Measurements from ENCODE around the gene SLC23A2. TPM values are rescaled to one million over a fixed set of nuclear protein-coding genes. Genes with fewer than 3 reads are reported as not detected.

The SLC23A2 gene
- total RNA-seq, 1 donor from 2014 or later, result 27.1 TPM

DNA sequence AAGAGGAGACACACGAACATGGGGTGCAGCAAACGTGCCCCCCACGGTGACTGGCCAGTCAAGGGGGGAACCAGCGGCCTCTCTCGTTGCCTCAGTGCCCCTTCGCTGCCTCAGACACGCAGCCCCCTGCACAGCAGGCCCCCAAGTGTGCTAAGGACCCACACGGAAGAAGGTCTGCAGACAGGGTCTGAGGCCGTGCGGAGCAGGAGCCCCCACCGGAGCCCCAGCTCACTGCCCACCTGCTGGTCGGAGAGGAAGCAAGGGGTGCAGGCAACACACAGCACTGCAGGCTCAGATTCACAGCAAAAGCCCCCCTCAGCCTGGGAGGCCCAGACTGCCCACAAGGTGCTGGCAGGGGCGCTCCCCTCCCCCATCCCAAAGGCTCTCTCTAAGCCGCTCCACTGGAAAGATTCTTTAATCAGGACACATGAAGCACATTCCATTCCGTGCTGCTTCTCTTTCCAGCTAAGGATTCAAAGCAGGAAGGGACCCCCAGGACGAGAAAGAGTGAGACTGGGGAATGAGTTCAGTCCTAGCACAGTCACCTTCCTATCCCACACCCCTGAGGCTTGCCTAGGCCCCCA is 105.1 kb downstream of the SLC23A2 start:
- TF ChIP-seq, protein P1, sequence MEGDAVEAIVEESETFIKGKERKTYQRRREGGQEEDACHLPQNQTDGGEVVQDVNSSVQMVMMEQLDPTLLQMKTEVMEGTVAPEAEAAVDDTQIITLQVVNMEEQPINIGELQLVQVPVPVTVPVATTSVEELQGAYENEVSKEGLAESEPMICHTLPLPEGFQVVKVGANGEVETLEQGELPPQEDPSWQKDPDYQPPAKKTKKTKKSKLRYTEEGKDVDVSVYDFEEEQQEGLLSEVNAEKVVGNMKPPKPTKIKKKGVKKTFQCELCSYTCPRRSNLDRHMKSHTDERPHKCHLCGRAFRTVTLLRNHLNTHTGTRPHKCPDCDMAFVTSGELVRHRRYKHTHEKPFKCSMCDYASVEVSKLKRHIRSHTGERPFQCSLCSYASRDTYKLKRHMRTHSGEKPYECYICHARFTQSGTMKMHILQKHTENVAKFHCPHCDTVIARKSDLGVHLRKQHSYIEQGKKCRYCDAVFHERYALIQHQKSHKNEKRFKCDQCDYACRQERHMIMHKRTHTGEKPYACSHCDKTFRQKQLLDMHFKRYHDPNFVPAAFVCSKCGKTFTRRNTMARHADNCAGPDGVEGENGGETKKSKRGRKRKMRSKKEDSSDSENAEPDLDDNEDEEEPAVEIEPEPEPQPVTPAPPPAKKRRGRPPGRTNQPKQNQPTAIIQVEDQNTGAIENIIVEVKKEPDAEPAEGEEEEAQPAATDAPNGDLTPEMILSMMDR (conservative IDR thresholded peaks at IDR 0.05), result no peak
- Mint-ChIP-seq H3K36me3 (ENCODE audit: low read depth) (peaks cover 16% of the 10 kb centered on the region), H3K4me1 (peaks cover 24% of the 10 kb centered on the region), H3K27me3 (ENCODE audit: low read depth) (no peaks in the 10 kb centered on the region), H3K4me3 (no peak overlapping the region), H3K9me3 (no peaks in the 10 kb centered on the region), H3K27ac (ENCODE audit: unreplicated experiment) (no peak overlapping the region)
- no peak for DNase-seq (ENCODE audit: low read depth, low spot score)

DNA sequence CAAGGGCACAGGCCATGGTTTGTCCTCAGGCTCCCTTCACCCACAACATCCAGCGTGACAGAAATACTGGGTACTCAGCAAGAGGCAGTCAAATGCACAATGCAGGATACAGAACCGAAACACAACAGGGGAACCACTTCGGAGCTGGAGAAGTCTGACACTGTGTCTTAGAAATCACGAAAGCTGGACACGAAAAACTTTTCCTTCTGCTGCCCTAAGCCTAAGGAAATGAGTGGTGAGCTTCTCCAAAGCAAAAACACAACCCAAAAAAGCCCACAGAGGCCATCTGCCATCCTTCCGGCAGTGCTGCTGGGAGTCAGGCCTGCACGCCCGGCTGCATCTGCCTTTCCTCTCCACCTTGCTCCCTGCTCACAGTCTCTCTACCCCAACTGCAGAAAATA is 106.3 kb downstream of the SLC23A2 start:
- H3K27ac Mint-ChIP-seq (ENCODE audit: unreplicated experiment), result peak overlapping the region; percentile 93
- DNase-seq (ENCODE audit: low read depth, low spot score), result no peak
- no peaks in the 10 kb centered on the region for H3K9me3 Mint-ChIP-seq
- no peaks in the 10 kb centered on the region for H3K27me3 Mint-ChIP-seq (ENCODE audit: low read depth)
- H3K4me1 Mint-ChIP-seq, result peaks cover 17% of the 10 kb centered on the region
- H3K36me3 Mint-ChIP-seq (ENCODE audit: low read depth), result peaks cover 13% of the 10 kb centered on the region
- TF ChIP-seq, protein P1 (conservative IDR thresholded peaks at IDR 0.05), result no peak
- H3K4me3 Mint-ChIP-seq, result no peak overlapping the region

DNA sequence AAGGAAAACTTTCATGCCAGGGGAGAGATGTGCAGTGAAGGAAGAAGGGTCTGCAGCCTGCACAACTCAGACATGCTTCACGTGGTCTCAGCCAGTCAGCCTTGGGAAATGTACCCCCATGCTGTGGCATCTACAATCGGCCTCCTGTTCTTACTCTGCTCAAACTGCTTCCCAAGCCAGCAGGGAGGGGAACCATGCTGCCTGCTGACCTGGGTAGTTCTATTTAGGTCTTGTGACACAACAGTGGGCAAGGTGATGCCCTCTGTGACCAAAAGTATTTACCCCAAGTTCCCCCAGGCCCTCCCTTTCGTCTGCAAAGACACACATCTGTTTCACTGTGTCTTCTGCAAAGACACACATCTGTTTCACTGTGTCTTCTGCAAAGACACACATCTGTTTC is 106.9 kb downstream of the SLC23A2 start:
- Mint-ChIP-seq H3K9me3 (no peaks in the 10 kb centered on the region), H3K27ac (ENCODE audit: unreplicated experiment) (no peak overlapping the region), H3K4me1 (peaks cover 17% of the 10 kb centered on the region), H3K36me3 (ENCODE audit: low read depth) (peaks cover 13% of the 10 kb centered on the region), H3K4me3 (no peak overlapping the region), H3K27me3 (ENCODE audit: low read depth) (no peaks in the 10 kb centered on the region)
- DNase-seq (ENCODE audit: low read depth, low spot score), result no peak
- TF ChIP-seq, protein P1 (conservative IDR thresholded peaks at IDR 0.05), result no peak

DNA sequence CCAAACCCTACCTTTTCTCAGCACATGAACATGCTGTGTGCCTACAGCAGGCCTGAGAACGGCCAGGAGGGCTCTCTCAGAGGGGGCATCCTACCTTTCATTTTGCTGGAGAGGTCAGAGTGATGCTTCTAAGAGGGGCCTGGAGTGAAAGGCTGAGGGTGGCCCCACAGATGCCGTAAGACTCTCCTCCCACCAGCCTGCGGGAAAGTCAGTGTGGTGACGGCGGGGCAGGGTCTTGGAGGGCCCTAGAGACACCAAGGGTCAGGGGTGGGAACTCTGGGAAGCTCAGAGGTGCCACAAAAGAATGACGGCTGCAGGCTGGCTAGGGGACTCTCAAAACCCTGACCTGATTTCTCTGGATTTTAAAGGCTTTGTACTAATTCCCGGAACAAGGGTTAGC is 107.6 kb downstream of the SLC23A2 start:
- peaks cover 8% of the 10 kb centered on the region for H3K36me3 Mint-ChIP-seq (ENCODE audit: low read depth)
- H3K4me3 Mint-ChIP-seq, result no peak overlapping the region
- TF ChIP-seq, protein P1 (conservative IDR thresholded peaks at IDR 0.05), result no peak
- H3K9me3 Mint-ChIP-seq, result no peaks in the 10 kb centered on the region
- no peaks in the 10 kb centered on the region for H3K27me3 Mint-ChIP-seq (ENCODE audit: low read depth)
- H3K27ac Mint-ChIP-seq (ENCODE audit: unreplicated experiment), result no peak overlapping the region
- DNase-seq (ENCODE audit: low read depth, low spot score), result no peak
- peaks cover 17% of the 10 kb centered on the region for H3K4me1 Mint-ChIP-seq

DNA sequence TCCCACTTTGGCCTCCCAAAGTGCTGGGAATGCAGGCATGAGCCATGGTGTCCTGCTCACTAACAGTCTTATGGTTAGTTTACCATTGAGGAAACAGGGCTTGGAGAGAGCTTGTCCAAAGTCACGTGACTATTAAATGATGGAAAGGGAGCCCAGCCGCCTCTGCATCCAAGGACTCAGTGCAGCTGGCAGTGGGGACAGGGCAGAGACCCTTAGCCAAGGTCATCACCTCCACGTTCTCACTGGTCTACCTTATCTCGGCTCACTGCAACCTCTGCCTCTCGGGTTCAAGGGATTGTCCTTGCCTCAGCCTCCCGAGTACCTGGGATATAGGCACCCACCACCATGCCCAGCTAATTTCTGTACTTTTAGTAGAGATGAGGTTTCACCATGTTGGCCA is 109.3 kb downstream of the SLC23A2 start:
- Mint-ChIP-seq H3K4me3 (no peak overlapping the region), H3K36me3 (ENCODE audit: low read depth) (peaks cover 5% of the 10 kb centered on the region), H3K9me3 (no peaks in the 10 kb centered on the region), H3K27ac (ENCODE audit: unreplicated experiment) (no peak overlapping the region), H3K4me1 (peaks cover 17% of the 10 kb centered on the region), H3K27me3 (ENCODE audit: low read depth) (no peaks in the 10 kb centered on the region)
- TF ChIP-seq, protein P1 (conservative IDR thresholded peaks at IDR 0.05), result no peak
- no peak for DNase-seq (ENCODE audit: low read depth, low spot score)

All from neural crest cell (in vitro differentiated cells).